B cell (primary cell): ENCODE results near the gene AIM2. TPM values are rescaled to one million over a fixed set of nuclear protein-coding genes. Genes with fewer than 3 reads are reported as not detected.

Source experiments
- ATAC-seq: fragments of 200-7000 bp; cut with Tn5 transposase; one replicate; pipeline ENCODE4 v1.10.0; 2021; ENCODE audit warnings: low read depth, mild to moderate bottlenecking, moderate number of reproducible peaks, moderate library complexity
- CTCF ChIA-PET: fragments of 350-600 bp; sonication (Branson Sonifier 250); formaldehyde crosslinking; loops from one replicate; lab custom pipeline; 2021; ENCODE audit warnings: antibody characterized with exemption, inconsistent platforms; lab: Charles Lee
- POLR2A ChIA-PET: fragments of 350-600 bp; sonication (Branson Sonifier 250); formaldehyde crosslinking; loops from one replicate; lab custom pipeline; 2021; ENCODE audit warnings: antibody characterized with exemption; lab: Charles Lee
- DNase-seq: peaks from one replicate; pipeline ENCODE4 v3.0.0; 2013
- H2AFZ ChIP-seq: 2 replicates; pipeline ENCODE4 v1.6.1; 2012; ENCODE audit warnings: mild to moderate bottlenecking, low read depth, low read length; ENCODE audit not compliant: insufficient read depth, poor library complexity, severe bottlenecking
- H3K27ac ChIP-seq, 2 donors: 1 replicate in 1 of 2; 2 replicates in 1 of 2; pipeline ENCODE4 v1.5.1; 2012 to 2013; ENCODE audit warnings: low read length in 2 of 2, mild to moderate bottlenecking in 2 of 2, moderate library complexity in 1 of 2
- H3K27me3 ChIP-seq, 4 experiments: fragments of 200-600 bp in 1 of 4; sonication (generic) in 1 of 4; replicated peaks in 1 of 4; 1 replicate in 2 of 4; 2 replicates in 2 of 4; pipeline versions ENCODE4 v1.6.1 to v1.7.0; 2013 to 2016; ENCODE audit warnings: low read length in 3 of 4, mild to moderate bottlenecking in 2 of 4, mixed read lengths in 1 of 4, moderate library complexity in 1 of 4; ENCODE audit not compliant: insufficient read depth in 4 of 4, control insufficient read depth in 3 of 4; ENCODE audit errors: control extremely low read depth in 1 of 4
- H3K36me3 ChIP-seq, 2 experiments: replicated peaks in 1 of 2; 1 replicate in 1 of 2; 2 replicates in 1 of 2; pipeline versions ENCODE4 v1.6.1 to v1.7.1; 2013; ENCODE audit warnings: low read length in 1 of 2; ENCODE audit not compliant: insufficient read depth in 2 of 2, control insufficient read depth in 1 of 2; ENCODE audit errors: control extremely low read depth in 1 of 2, extremely low read depth in 1 of 2
- H3K4me1 ChIP-seq, 2 donors: fragments of 200-600 bp in 1 of 2; sonication (generic) in 1 of 2; 1 replicate in 1 of 2; 2 replicates in 1 of 2; pipeline versions ENCODE4 v1.5.1 to v1.6.1; 2013 to 2017; ENCODE audit warnings: low read length in 2 of 2; ENCODE audit not compliant: control insufficient read depth in 2 of 2, insufficient read depth in 2 of 2
- H3K4me2 ChIP-seq: replicated peaks from 2 replicates; pipeline ENCODE3; 2012; ENCODE audit warnings: mild to moderate bottlenecking, low read depth, low read length; ENCODE audit not compliant: poor library complexity, severe bottlenecking
- H3K4me3 ChIP-seq, 5 experiments: fragments of 200-600 bp in 1 of 5; sonication (generic) in 1 of 5; 1 replicate in 3 of 5; 2 replicates in 2 of 5; pipeline versions ENCODE4 v1.5.1 to v1.7.0; 2011 to 2016; ENCODE audit warnings: low read length in 4 of 5, mild to moderate bottlenecking in 4 of 5, low read depth in 2 of 5, control low read depth in 1 of 5, moderate library complexity in 1 of 5; ENCODE audit not compliant: insufficient read depth in 1 of 5; ENCODE audit errors: control extremely low read depth in 1 of 5, extremely low read depth in 1 of 5
- H3K79me2 ChIP-seq: fragments of 200-600 bp; sonication (generic); one replicate; pipeline ENCODE4 v1.6.0; 2016; ENCODE audit warnings: low read length; ENCODE audit not compliant: control insufficient read depth, insufficient read depth
- H3K9ac ChIP-seq: fragments of 200-600 bp; sonication (generic); 2 replicates; pipeline ENCODE4 v1.6.1; 2017; ENCODE audit warnings: mild to moderate bottlenecking, low read length, moderate library complexity
- H3K9me3 ChIP-seq, 3 donors: one replicate each; pipeline versions ENCODE4 v1.6.1 to v1.7.1; 2013; ENCODE audit warnings: low read length in 2 of 3; ENCODE audit not compliant: control insufficient read depth in 2 of 3, insufficient read depth in 1 of 3; ENCODE audit errors: control extremely low read depth in 1 of 3
- H4K20me1 ChIP-seq: 2 replicates; pipeline ENCODE4 v1.6.0; 2012; ENCODE audit warnings: mild to moderate bottlenecking, low read length; ENCODE audit not compliant: insufficient read depth, control insufficient read depth, poor library complexity, severe bottlenecking
- H3K27ac Mint-ChIP-seq: one replicate; pipeline ENCODE4 v1.8.0; 2021; ENCODE audit warnings: mixed read lengths
- H3K27me3 Mint-ChIP-seq: one replicate; pipeline ENCODE4 v1.8.0; 2021; ENCODE audit warnings: mixed read lengths
- H3K4me1 Mint-ChIP-seq: one replicate; pipeline ENCODE4 v1.8.0; 2021; ENCODE audit warnings: mixed read lengths
- H3K4me3 Mint-ChIP-seq: one replicate; pipeline ENCODE4 v1.8.0; 2021; ENCODE audit warnings: mixed read lengths
- H3K9me3 Mint-ChIP-seq: one replicate; pipeline ENCODE4 v1.8.0; 2022; ENCODE audit warnings: mixed read lengths; ENCODE audit not compliant: insufficient read depth
- EZH2 ChIP-seq: IDR thresholded peaks from 2 replicates; pipeline ENCODE4 v1.6.1; 2012; ENCODE audit warnings: borderline replicate concordance, low read depth, mild to moderate bottlenecking, moderate library complexity, low read length; ENCODE audit not compliant: insufficient read depth, poor library complexity, severe bottlenecking
- WGBS: methylation state at CpG from one replicate; pipeline ENCODE4 v1.1.5; 2013; ENCODE audit warnings: missing lambda C conversion rate; ENCODE audit not compliant: insufficient coverage; 5-methylcytosine and 5-hydroxymethylcytosine counted together
- intact Hi-C: fragments of 100-400 bp; cut with micrococcal nuclease; formaldehyde crosslinking; loops from one replicate; pipeline ENCODE4 v1.10.0; 2022
- polyA plus RNA-seq: library from polyadenylated mRNA; depleted of rRNA; stranded (reverse); fragments of >200 nt; gene quantifications from 2 replicates; pipeline ENCODE4 v1.2.3, GENCODE V29; 2012
- total RNA-seq, 2 donors: library from RNA; stranded (reverse); fragments of 120-200 nt in 1 of 2; gene quantifications; 1 replicate in 1 of 2; 2 replicates in 1 of 2; pipeline versions ENCODE4 v1.2.3 to v1.2.4, GENCODE V29; 2013 to 2022
- TF ChIP-seq, protein P1 (sequence below): fragments of 200-600 bp; IDR thresholded peaks from one replicate; pipeline ENCODE4 v1.8.0; 2022; ENCODE audit warnings: antibody characterized with exemption, mild to moderate bottlenecking

Gene AIM2
- total and polyA plus RNA-seq, 2 donors (not counting 1 experiment from before 2014, with no cell fraction given): 40.4 to 68.4 TPM

DNA sequence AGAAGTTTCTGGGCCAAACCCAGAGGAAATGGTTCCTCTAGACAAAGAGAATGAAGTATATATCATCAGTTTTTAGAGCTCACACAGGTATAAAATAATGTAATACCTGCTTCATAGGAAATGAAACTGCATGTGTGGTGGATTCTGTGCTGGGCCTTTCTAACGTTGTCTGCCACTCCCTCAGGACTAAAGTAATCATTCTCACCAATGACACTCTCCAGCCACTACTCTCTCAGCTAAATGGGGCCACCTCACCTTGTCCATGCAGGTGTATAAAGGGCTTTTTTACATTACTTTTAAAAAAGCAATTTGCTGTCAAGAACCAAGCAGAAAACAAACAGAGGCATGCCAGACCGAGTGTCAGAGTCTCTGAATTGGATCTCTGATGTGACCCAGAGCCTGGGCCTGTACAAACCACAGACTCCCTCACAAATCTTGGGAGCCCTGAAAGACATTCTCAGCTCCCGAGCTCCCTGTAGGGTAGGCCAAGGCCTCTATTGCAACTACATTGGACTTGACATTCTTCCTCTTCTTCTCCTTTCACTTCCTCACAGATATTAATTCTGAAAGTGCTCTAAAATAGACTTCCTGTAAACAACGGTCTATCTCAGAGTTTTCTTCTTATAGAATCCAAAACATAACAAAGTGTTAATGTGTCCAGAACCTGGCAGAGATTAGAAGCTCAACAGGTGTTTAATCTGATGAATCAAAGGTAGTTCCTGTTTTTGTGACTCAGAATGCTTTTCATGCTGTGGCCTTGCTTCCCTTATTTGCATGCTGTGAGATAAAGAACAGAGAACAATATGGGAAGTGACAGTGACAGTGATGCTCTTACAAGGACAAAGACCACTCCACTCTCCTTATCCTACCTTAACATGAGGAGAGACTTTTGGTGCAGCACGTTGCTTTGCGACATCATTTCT lies 8.6 kb downstream of the AIM2 start:
- H3K9me3 Mint-ChIP-seq: no peaks in the 10 kb centered on the region
- H3K9ac ChIP-seq: peak overlapping the region; percentile 54
- 13% methylated on average over 2 of the region's 6 CpGs for WGBS
- intact Hi-C loops: loop anchor here (1.0 to 10.0 kb wide), 9 partner anchors 8 to 1341 kb away; partner anchors contain the start of genes AIM2 and CD1C
- ChIA-PET POLR2A (interaction anchor here (0.6 to 2.0 kb wide), 10 partner anchors 9 to 1607 kb away, joined by 3 to 23 read pairs (median 6); partner anchors contain the start of genes AIM2 and IFI16), CTCF (interaction anchor here (0.6 to 7.3 kb wide), 15 partner anchors 8 to 904 kb away, joined by 3 to 222 read pairs (median 5); partner anchors contain the start of genes AIM2 and IFI16)
- peak overlapping the region; percentile 95 for H3K27ac Mint-ChIP-seq
- no peak overlapping the region for H2AFZ ChIP-seq
- H3K9me3 ChIP-seq: peaks cover 0 to 3% (median 0%) of the 10 kb centered on the region in 3 donors
- peak overlapping the region; percentile 64 for H3K4me2 ChIP-seq
- DNase-seq (peak; percentile 91), ATAC-seq (peak; percentile 79)
- peaks cover 91 to 95% of the 10 kb centered on the region in 2 donors for H3K4me1 ChIP-seq
- H3K4me3 Mint-ChIP-seq: peak overlapping the region; percentile 86
- no peaks in the 10 kb centered on the region for H4K20me1 ChIP-seq
- H3K27ac ChIP-seq: peak overlapping the region; percentile 89 to 96
- no peaks in the 10 kb centered on the region for H3K27me3 Mint-ChIP-seq
- H3K36me3 ChIP-seq: peaks cover 0 to 28% of the 10 kb centered on the region in 2 experiments
- H3K79me2 ChIP-seq: peaks cover 44% of the 10 kb centered on the region
- H3K27me3 ChIP-seq: no peaks in the 10 kb centered on the region
- H3K4me1 Mint-ChIP-seq: peaks cover 85% of the 10 kb centered on the region
- TF ChIP-seq EZH2: no peak
- H3K4me3 ChIP-seq: peak overlapping the region in 3 of 5 experiments; percentile 4 to 37 (median 12)

- Mint-ChIP-seq H3K27ac (peak overlapping the region; percentile 95), H3K4me1 (peaks cover 82% of the 10 kb centered on the region), H3K27me3 (no peaks in the 10 kb centered on the region), H3K4me3 (peak overlapping the region; percentile 51), H3K9me3 (no peaks in the 10 kb centered on the region)
- peaks cover 0 to 35% of the 10 kb centered on the region in 2 experiments for H3K36me3 ChIP-seq
- H3K79me2 ChIP-seq: peaks cover 38% of the 10 kb centered on the region
- no peaks in the 10 kb centered on the region for H4K20me1 ChIP-seq
- 73% methylated on average over 3 of the region's 4 CpGs for WGBS
- ChIA-PET CTCF (interaction anchor here (0.9 to 2.2 kb wide), 2 partner anchors 11 to 944 kb away, joined by 4 to 11 read pairs; no protein-coding TSS in a partner anchor), POLR2A (interaction anchor here (0.8 kb wide), 1 partner anchor 10 kb away, joined by 7 read pairs; no protein-coding TSS in a partner anchor)
- no peak overlapping the region for H3K9ac ChIP-seq
- H3K4me1 ChIP-seq: peaks cover 81 to 90% of the 10 kb centered on the region in 2 donors
- peaks cover 0 to 3% (median 0%) of the 10 kb centered on the region in 3 donors for H3K9me3 ChIP-seq
- intact Hi-C loops: loop anchor here (5.0 to 10.0 kb wide), 4 partner anchors 779 to 1281 kb away; partner anchors contain the start of gene CD1C
- peak overlapping the region; percentile 89 to 96 for H3K27ac ChIP-seq
- DNase-seq: no peak
- peak overlapping the region; percentile 64 for H3K4me2 ChIP-seq
- H2AFZ ChIP-seq: peak overlapping the region; percentile 40
- no peak for ATAC-seq
- no peak for TF ChIP-seq EZH2
- TF ChIP-seq, protein P1, sequence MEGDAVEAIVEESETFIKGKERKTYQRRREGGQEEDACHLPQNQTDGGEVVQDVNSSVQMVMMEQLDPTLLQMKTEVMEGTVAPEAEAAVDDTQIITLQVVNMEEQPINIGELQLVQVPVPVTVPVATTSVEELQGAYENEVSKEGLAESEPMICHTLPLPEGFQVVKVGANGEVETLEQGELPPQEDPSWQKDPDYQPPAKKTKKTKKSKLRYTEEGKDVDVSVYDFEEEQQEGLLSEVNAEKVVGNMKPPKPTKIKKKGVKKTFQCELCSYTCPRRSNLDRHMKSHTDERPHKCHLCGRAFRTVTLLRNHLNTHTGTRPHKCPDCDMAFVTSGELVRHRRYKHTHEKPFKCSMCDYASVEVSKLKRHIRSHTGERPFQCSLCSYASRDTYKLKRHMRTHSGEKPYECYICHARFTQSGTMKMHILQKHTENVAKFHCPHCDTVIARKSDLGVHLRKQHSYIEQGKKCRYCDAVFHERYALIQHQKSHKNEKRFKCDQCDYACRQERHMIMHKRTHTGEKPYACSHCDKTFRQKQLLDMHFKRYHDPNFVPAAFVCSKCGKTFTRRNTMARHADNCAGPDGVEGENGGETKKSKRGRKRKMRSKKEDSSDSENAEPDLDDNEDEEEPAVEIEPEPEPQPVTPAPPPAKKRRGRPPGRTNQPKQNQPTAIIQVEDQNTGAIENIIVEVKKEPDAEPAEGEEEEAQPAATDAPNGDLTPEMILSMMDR: no peak
- no peak overlapping the region for H3K4me3 ChIP-seq
- H3K27me3 ChIP-seq: no peaks in the 10 kb centered on the region
These were observed 10.5 kb downstream of the AIM2 start for GRCh38 chr1:159066108-159066507.
